A673 (cell line): ENCODE data around the gene TBRG1.

Experiments
- EZH2 ChIP-seq: fragments of 200-600 bp; sonication (generic); IDR thresholded peaks from 2 replicates; pipeline ENCODE4 v1.6.1; 2017; ENCODE audit warnings: borderline replicate concordance, low read depth, mild to moderate bottlenecking, mixed read lengths, antibody characterized with exemption, low read length; ENCODE audit not compliant: poor library complexity, severe bottlenecking
- TF ChIP-seq, protein P1 (sequence below): fragments of 300-800, 200-600 bp; sonication (generic); conservative IDR thresholded peaks from 2 replicates; pipeline ENCODE4 v1.5.1; 2017; ENCODE audit warnings: low read depth, mild to moderate bottlenecking, antibody characterized with exemption, low read length, moderate library complexity, mixed read lengths

DNA sequence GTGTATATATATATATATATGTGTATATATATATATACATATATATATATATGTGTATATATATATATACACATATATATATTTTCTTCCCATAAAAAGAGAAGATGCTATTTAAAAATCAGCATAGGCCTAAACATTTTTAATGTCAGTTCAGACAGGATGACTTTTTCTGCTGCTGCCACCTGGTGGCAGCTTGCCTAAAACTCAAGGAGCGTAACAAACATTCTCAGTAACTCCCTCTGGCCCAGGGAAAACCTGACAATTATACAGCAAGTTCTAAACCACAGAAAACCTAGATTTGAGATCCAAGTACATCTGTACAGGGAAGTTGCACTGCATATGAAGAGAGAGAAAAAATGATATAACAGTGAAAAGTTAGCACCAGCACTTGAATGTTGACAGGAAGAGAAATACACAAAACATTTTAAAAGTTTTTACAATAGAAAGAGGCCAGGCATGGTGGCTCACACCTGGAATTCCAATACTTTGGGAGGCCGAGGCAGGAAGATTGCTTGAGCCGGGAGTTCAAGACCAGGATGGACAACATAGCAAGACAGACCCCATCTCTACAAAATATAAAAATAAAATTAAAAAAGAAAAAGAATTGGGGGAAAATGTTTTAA, 36.3 kb upstream of the TBRG1 start:
- TF ChIP-seq, protein P1, sequence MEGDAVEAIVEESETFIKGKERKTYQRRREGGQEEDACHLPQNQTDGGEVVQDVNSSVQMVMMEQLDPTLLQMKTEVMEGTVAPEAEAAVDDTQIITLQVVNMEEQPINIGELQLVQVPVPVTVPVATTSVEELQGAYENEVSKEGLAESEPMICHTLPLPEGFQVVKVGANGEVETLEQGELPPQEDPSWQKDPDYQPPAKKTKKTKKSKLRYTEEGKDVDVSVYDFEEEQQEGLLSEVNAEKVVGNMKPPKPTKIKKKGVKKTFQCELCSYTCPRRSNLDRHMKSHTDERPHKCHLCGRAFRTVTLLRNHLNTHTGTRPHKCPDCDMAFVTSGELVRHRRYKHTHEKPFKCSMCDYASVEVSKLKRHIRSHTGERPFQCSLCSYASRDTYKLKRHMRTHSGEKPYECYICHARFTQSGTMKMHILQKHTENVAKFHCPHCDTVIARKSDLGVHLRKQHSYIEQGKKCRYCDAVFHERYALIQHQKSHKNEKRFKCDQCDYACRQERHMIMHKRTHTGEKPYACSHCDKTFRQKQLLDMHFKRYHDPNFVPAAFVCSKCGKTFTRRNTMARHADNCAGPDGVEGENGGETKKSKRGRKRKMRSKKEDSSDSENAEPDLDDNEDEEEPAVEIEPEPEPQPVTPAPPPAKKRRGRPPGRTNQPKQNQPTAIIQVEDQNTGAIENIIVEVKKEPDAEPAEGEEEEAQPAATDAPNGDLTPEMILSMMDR: peak; percentile 75
- no peak for TF ChIP-seq EZH2
